T-helper 1 cell treated with Interleukin-12 subunit alpha and Interleukin-12 subunit beta and Interleukin-4 antibody, amounts not matched to agents 30 μg/mL and 1 μg/mL, for 36 hours (primary cell): Measurements from ENCODE around the gene TMEM35A.

Source experiments
- H3K27ac Mint-ChIP-seq: one replicate; pipeline ENCODE4 v1.8.0; 2021; ENCODE audit warnings: mild to moderate bottlenecking, mixed read lengths
- H3K27me3 Mint-ChIP-seq: one replicate; pipeline ENCODE4 v1.8.0; 2021; ENCODE audit warnings: low read depth, mixed read lengths
- H3K36me3 Mint-ChIP-seq: one replicate; pipeline ENCODE4 v1.8.0; 2021; ENCODE audit warnings: low read depth, mixed read lengths
- H3K4me1 Mint-ChIP-seq: one replicate; pipeline ENCODE4 v1.8.0; 2021; ENCODE audit warnings: low read depth, mixed read lengths
- H3K4me3 Mint-ChIP-seq: one replicate; pipeline ENCODE4 v1.8.0; 2021; ENCODE audit warnings: mild to moderate bottlenecking, moderate library complexity, mixed read lengths
- H3K9me3 Mint-ChIP-seq: one replicate; pipeline ENCODE4 v1.8.0; 2021; ENCODE audit warnings: mixed read lengths

TMEM35A gene

GRCh38 chrX:101097546-101098453 is 19.1 kb downstream of the TMEM35A start, which contains the start of gene CENPI:
TSS of gene CENPI (plus strand) at chrX:101098204. CDS start at chrX:101101071, 2,867 bp downstream.
- Mint-ChIP-seq H3K4me1 (peaks cover 22% of the 10 kb centered on the region), H3K36me3 (peaks cover 13% of the 10 kb centered on the region), H3K27me3 (no peaks in the 10 kb centered on the region), H3K9me3 (no peaks in the 10 kb centered on the region), H3K4me3 (peak within 1 kb of the TSS; percentile 93), H3K27ac (peak within 1 kb of the TSS; percentile 85)

GRCh38 chrX:101108284-101108683 is 29.6 kb downstream of the TMEM35A start:
- H3K9me3 Mint-ChIP-seq: no peaks in the 10 kb centered on the region
- no peaks in the 10 kb centered on the region for H3K27me3 Mint-ChIP-seq
- H3K36me3 Mint-ChIP-seq: peaks cover 14% of the 10 kb centered on the region
- H3K4me3 Mint-ChIP-seq: no peak overlapping the region
- peaks cover 5% of the 10 kb centered on the region for H3K4me1 Mint-ChIP-seq
- no peak overlapping the region for H3K27ac Mint-ChIP-seq

- no peak overlapping the region for H3K27ac Mint-ChIP-seq
- H3K4me1 Mint-ChIP-seq: no peaks in the 10 kb centered on the region
- peaks cover 20% of the 10 kb centered on the region for H3K36me3 Mint-ChIP-seq
- H3K27me3 Mint-ChIP-seq: no peaks in the 10 kb centered on the region
- no peak overlapping the region for H3K4me3 Mint-ChIP-seq
- no peaks in the 10 kb centered on the region for H3K9me3 Mint-ChIP-seq
Observed at GRCh38 chrX:101117701-101118100, 39.0 kb downstream of the TMEM35A start.

DNA sequence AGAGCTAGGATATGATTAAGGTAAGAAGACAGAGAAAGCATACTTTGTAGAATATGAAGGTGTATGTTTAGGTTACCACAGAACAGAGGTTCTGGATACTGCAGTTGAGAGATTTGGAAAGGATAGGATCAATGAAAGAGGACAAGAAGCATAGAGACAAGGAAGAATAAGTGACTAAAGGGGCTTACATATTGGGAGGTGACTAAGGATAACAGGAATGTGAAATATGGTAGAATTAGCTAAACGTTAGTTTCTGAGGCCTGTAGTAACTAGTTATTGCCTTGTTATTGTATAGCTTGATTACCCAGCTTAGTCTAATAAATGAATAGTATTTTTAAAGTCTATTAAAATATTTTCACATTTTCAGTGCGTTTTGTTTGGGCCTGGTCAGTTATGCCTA is 57.6 kb downstream of the TMEM35A start:
- Mint-ChIP-seq H3K27ac (no peak overlapping the region), H3K9me3 (no peaks in the 10 kb centered on the region), H3K4me1 (peaks cover 3% of the 10 kb centered on the region), H3K36me3 (peaks cover 25% of the 10 kb centered on the region), H3K4me3 (no peak overlapping the region), H3K27me3 (no peaks in the 10 kb centered on the region)
